Measurements from ENCODE around the gene BNIP1.
"Not testable (repeated sequence)": the region's sequence is repeated elsewhere in the genome, so short reads cannot be mapped to it uniquely, and the experiment has no call there.

The BNIP1 gene

GRCh38 chr5:173119719-173120118 lies 24.6 kb upstream of the BNIP1 start:
- no peak overlapping the region for H3K4me2 ChIP-seq (ENCODE audit: low read length)
- H3K27ac ChIP-seq (ENCODE audit: low read depth, low read length), result no peak overlapping the region
- no peak for TF ChIP-seq CTCF (IDR thresholded peaks at IDR 0.05; ENCODE audit: low read depth, low read length, poor library complexity, severe bottlenecking)
- H3K36me3 ChIP-seq (ENCODE audit: control insufficient read depth, low read length), result peaks cover under 1% of the 10 kb centered on the region
- H4K20me1 ChIP-seq (ENCODE audit: control insufficient read depth, insufficient read depth, low read depth, low read length), result no peaks in the 10 kb centered on the region
- H3K79me2 ChIP-seq (ENCODE audit: control insufficient read depth, low read length), result no peaks in the 10 kb centered on the region
- peaks cover 18% of the 10 kb centered on the region for H3K4me1 ChIP-seq (ENCODE audit: control insufficient read depth, low read length)
- H3K9me2 ChIP-seq (replicated peaks; ENCODE audit: control insufficient read depth, low read length), result no peaks in the 10 kb centered on the region
- no peaks in the 10 kb centered on the region for H3K9me3 ChIP-seq (ENCODE audit: control insufficient read depth, insufficient read depth, low read length)
- no peaks in the 10 kb centered on the region for H3K27me3 ChIP-seq (ENCODE audit: control insufficient read depth, low read length)
- H3K4me3 ChIP-seq (ENCODE audit: low read length), result no peak overlapping the region
- peaks cover 17% of the 10 kb centered on the region for H3F3A ChIP-seq (ENCODE audit: control insufficient read depth, insufficient read depth)

- Histone ChIP-seq H3K27ac (ENCODE audit: low read depth, low read length) (no peak overlapping the region), H3K27me3 (ENCODE audit: control insufficient read depth, low read length) (no peaks in the 10 kb centered on the region), H3K9me3 (ENCODE audit: control insufficient read depth, insufficient read depth, low read length) (no peaks in the 10 kb centered on the region), H3F3A (ENCODE audit: control insufficient read depth, insufficient read depth) (peaks cover 4% of the 10 kb centered on the region; the same call in 1 of the 2 replicates), H3K4me1 (ENCODE audit: control insufficient read depth, low read length) (no peaks in the 10 kb centered on the region), H4K20me1 (ENCODE audit: control insufficient read depth, insufficient read depth, low read depth, low read length) (no peaks in the 10 kb centered on the region), H3K4me2 (ENCODE audit: low read length) (no peak overlapping the region), H3K4me3 (ENCODE audit: low read length) (no peak overlapping the region), H3K36me3 (ENCODE audit: control insufficient read depth, low read length) (no peaks in the 10 kb centered on the region), H3K79me2 (ENCODE audit: control insufficient read depth, low read length) (no peaks in the 10 kb centered on the region), H3K9me2 (replicated peaks; ENCODE audit: control insufficient read depth, low read length) (no peaks in the 10 kb centered on the region)
- TF ChIP-seq EZH2phosphoT487 (IDR thresholded peaks at IDR 0.05; ENCODE audit: borderline replicate concordance, low read length) (no peak), CTCF (IDR thresholded peaks at IDR 0.05; ENCODE audit: low read depth, low read length, poor library complexity, severe bottlenecking) (no peak)
Measured at GRCh38 chr5:173123416-173123815, 20.9 kb upstream of the BNIP1 start.

- not testable (repeated sequence) for H3K4me1 ChIP-seq (ENCODE audit: control insufficient read depth, low read length); H3K79me2 ChIP-seq (ENCODE audit: control insufficient read depth, low read length); H3K27me3 ChIP-seq (ENCODE audit: control insufficient read depth, low read length); H3K27ac ChIP-seq (ENCODE audit: low read depth, low read length); H3K4me3 ChIP-seq (ENCODE audit: low read length); H3K4me2 ChIP-seq (ENCODE audit: low read length); H3F3A ChIP-seq (ENCODE audit: control insufficient read depth, insufficient read depth); H3K9me3 ChIP-seq (ENCODE audit: control insufficient read depth, insufficient read depth, low read length); H4K20me1 ChIP-seq (ENCODE audit: control insufficient read depth, insufficient read depth, low read depth, low read length); H3K36me3 ChIP-seq (ENCODE audit: control insufficient read depth, low read length); H3K9me2 ChIP-seq (replicated peaks; ENCODE audit: control insufficient read depth, low read length)
Measured at GRCh38 chr5:173132166-173132565, 12.2 kb upstream of the BNIP1 start.

GRCh38 chr5:173138707-173139106 lies 5.6 kb upstream of the BNIP1 start:
- no peaks in the 10 kb centered on the region for H3K27me3 ChIP-seq (ENCODE audit: control insufficient read depth, low read length)
- H3K4me2 ChIP-seq (ENCODE audit: low read length), result no peak overlapping the region
- no peaks in the 10 kb centered on the region for H3K9me2 ChIP-seq (replicated peaks; ENCODE audit: control insufficient read depth, low read length)
- no peaks in the 10 kb centered on the region for H4K20me1 ChIP-seq (ENCODE audit: control insufficient read depth, insufficient read depth, low read depth, low read length)
- no peaks in the 10 kb centered on the region for H3K9me3 ChIP-seq (ENCODE audit: control insufficient read depth, insufficient read depth, low read length)
- H3F3A ChIP-seq (ENCODE audit: control insufficient read depth, insufficient read depth), result no peaks in the 10 kb centered on the region
- H3K36me3 ChIP-seq (ENCODE audit: control insufficient read depth, low read length), result no peaks in the 10 kb centered on the region
- H3K79me2 ChIP-seq (ENCODE audit: control insufficient read depth, low read length), result no peaks in the 10 kb centered on the region
- no peak for TF ChIP-seq CTCF (IDR thresholded peaks at IDR 0.05; ENCODE audit: low read depth, low read length, poor library complexity, severe bottlenecking)
- TF ChIP-seq EZH2phosphoT487 (IDR thresholded peaks at IDR 0.05; ENCODE audit: borderline replicate concordance, low read length), result no peak
- no peak overlapping the region for H3K27ac ChIP-seq (ENCODE audit: low read depth, low read length)
- no peak overlapping the region for H3K4me3 ChIP-seq (ENCODE audit: low read length)
- 0 out of 2 replicates have a peak, but pooled peaks cover under 1% of the 10 kb centered on the region for H3K4me1 ChIP-seq (ENCODE audit: control insufficient read depth, low read length)
